Measurements from ENCODE around the gene PRDM10.

GRCh38 chr11:129992161-129992944 lies 10.3 kb downstream of the PRDM10 start:
- TF ChIP-seq EZH2 (IDR thresholded peaks at IDR 0.05; ENCODE audit: low read length, missing control alignments) = no peak
- TF ChIP-seq CTCF (conservative IDR thresholded peaks at IDR 0.05 in 1 of 2, IDR thresholded peaks at IDR 0.05 in 1 of 2; ENCODE audit: low read depth in 1 of 2, low read length in 2 of 2) = no peak

Data from fibroblast of lung (primary cell).